ENCODE results near the gene RPS3. TPM values are rescaled to one million over a fixed set of nuclear protein-coding genes. Genes with fewer than 3 reads are reported as not detected.
"Not testable (repeated sequence)": the region's sequence is repeated elsewhere in the genome, so short reads cannot be mapped to it uniquely, and the experiment has no call there.

RPS3 gene
- total RNA-seq, 2 experiments from 2014 or later = 2,828 to 2,853 TPM

GRCh38 chr11:75403037-75403436 lies 3.7 kb downstream of the RPS3 start:
- H3K36me3 Mint-ChIP-seq (ENCODE audit: low read depth) = peaks cover 81% of the 10 kb centered on the region
- peaks cover 63% of the 10 kb centered on the region for H3K4me1 Mint-ChIP-seq
- ChIA-PET POLR2A (interaction anchor here (0.9 to 2.0 kb wide), 2 partner anchors 14 to 27 kb away, joined by 6 read pairs; no protein-coding TSS in a partner anchor), CTCF (interaction anchor here (1.4 kb wide), 1 partner anchor 129 kb away, joined by 3 read pairs; no protein-coding TSS in a partner anchor)
- no peaks in the 10 kb centered on the region for H3K9me3 Mint-ChIP-seq
- H3K27me3 Mint-ChIP-seq = no peaks in the 10 kb centered on the region
- H3K4me3 Mint-ChIP-seq = peak overlapping the region; percentile 96
- peak overlapping the region; percentile 67 for H3K27ac Mint-ChIP-seq
- no peak for DNase-seq

- ChIA-PET CTCF (no interaction called here), POLR2A (interaction anchor here (2.0 kb wide), 1 partner anchor 25 kb away, joined by 6 read pairs; no protein-coding TSS in a partner anchor)
- Mint-ChIP-seq H3K27ac (peak overlapping the region; percentile 37), H3K9me3 (no peaks in the 10 kb centered on the region), H3K4me3 (no peak overlapping the region), H3K4me1 (peaks cover 57% of the 10 kb centered on the region), H3K27me3 (no peaks in the 10 kb centered on the region), H3K36me3 (ENCODE audit: low read depth) (peaks cover 87% of the 10 kb centered on the region)
- no peak for DNase-seq
Measured at GRCh38 chr11:75403983-75404658, 4.8 kb downstream of the RPS3 start.

- Mint-ChIP-seq H3K27me3 (no peaks in the 10 kb centered on the region), H3K4me1 (peaks cover 49% of the 10 kb centered on the region), H3K27ac (no peak overlapping the region), H3K36me3 (ENCODE audit: low read depth) (peaks cover 66% of the 10 kb centered on the region), H3K4me3 (no peak overlapping the region), H3K9me3 (no peaks in the 10 kb centered on the region)
- CTCF ChIA-PET = interaction anchor here (1.2 kb wide), 1 partner anchor 20 kb away, joined by 3 read pairs; no protein-coding TSS in a partner anchor
- POLR2A ChIA-PET = interaction anchor here (1.0 to 2.0 kb wide), 3 partner anchors 8 to 23 kb away, joined by 3 to 7 read pairs (median 3); no protein-coding TSS in a partner anchor
- no peak for DNase-seq
Measured at GRCh38 chr11:75406338-75406777, 7.0 kb downstream of the RPS3 start.

GRCh38 chr11:75408957-75409219 lies 9.6 kb downstream of the RPS3 start:
- DNase-seq = no peak
- Mint-ChIP-seq H3K4me1 (peaks cover 24% of the 10 kb centered on the region), H3K4me3 (no peak overlapping the region), H3K9me3 (no peaks in the 10 kb centered on the region), H3K36me3 (ENCODE audit: low read depth) (peaks cover 50% of the 10 kb centered on the region), H3K27ac (no peak overlapping the region), H3K27me3 (no peaks in the 10 kb centered on the region)
- CTCF ChIA-PET = interaction anchor here (0.6 to 1.9 kb wide), 7 partner anchors 9 to 168 kb away, joined by 3 to 11 read pairs (median 3); partner anchors contain the start of gene RPS3
- POLR2A ChIA-PET = interaction anchor here (0.6 to 1.3 kb wide), 3 partner anchors 9 to 121 kb away, joined by 3 to 7 read pairs (median 4); partner anchors contain the start of gene RPS3

- POLR2A ChIA-PET, CTCF ChIA-PET, H3K27me3 Mint-ChIP-seq, H3K9me3 Mint-ChIP-seq, H3K27ac Mint-ChIP-seq, DNase-seq, H3K4me3 Mint-ChIP-seq: not testable (repeated sequence)
- Mint-ChIP-seq H3K4me1 (peaks cover 16% of the 10 kb centered on the region), H3K36me3 (ENCODE audit: low read depth) (peaks cover 44% of the 10 kb centered on the region)
Measured at GRCh38 chr11:75409971-75410370, 10.7 kb downstream of the RPS3 start.

- CTCF ChIA-PET = interaction anchor here (1.1 to 1.3 kb wide), 2 partner anchors 13 to 165 kb away, joined by 3 read pairs; no protein-coding TSS in a partner anchor
Measured at GRCh38 chr11:75413146-75413545, 13.8 kb downstream of the RPS3 start.

GRCh38 chr11:75413864-75414263 lies 14.5 kb downstream of the RPS3 start:
- Mint-ChIP-seq H3K4me3 (no peak overlapping the region), H3K27me3 (no peaks in the 10 kb centered on the region), H3K36me3 (ENCODE audit: low read depth) (peaks cover 17% of the 10 kb centered on the region), H3K9me3 (no peaks in the 10 kb centered on the region), H3K4me1 (no peaks in the 10 kb centered on the region), H3K27ac (no peak overlapping the region)
- CTCF ChIA-PET = interaction anchor here (1.1 to 1.4 kb wide), 3 partner anchors 14 to 164 kb away, joined by 3 read pairs; no protein-coding TSS in a partner anchor
- DNase-seq = no peak
- POLR2A ChIA-PET = interaction anchor here (1.1 to 2.4 kb wide), 3 partner anchors 8 to 15 kb away, joined by 3 to 11 read pairs (median 7); no protein-coding TSS in a partner anchor

More at GRCh38 chr11:75413146-75413545, 13.8 kb downstream of the RPS3 start:
- not testable (repeated sequence) for DNase-seq, H3K27ac Mint-ChIP-seq, H3K27me3 Mint-ChIP-seq, H3K4me3 Mint-ChIP-seq, H3K4me1 Mint-ChIP-seq, H3K9me3 Mint-ChIP-seq
- H3K36me3 Mint-ChIP-seq (ENCODE audit: low read depth) = peaks cover 22% of the 10 kb centered on the region
- POLR2A ChIA-PET = interaction anchor here (1.1 kb wide), 1 partner anchor 9 kb away, joined by 3 read pairs; no protein-coding TSS in a partner anchor

- Mint-ChIP-seq H3K27me3 (no peaks in the 10 kb centered on the region), H3K36me3 (ENCODE audit: low read depth) (no peaks in the 10 kb centered on the region), H3K27ac (no peak overlapping the region), H3K4me3 (no peak overlapping the region), H3K4me1 (no peaks in the 10 kb centered on the region), H3K9me3 (no peaks in the 10 kb centered on the region)
- POLR2A ChIA-PET = interaction anchor here (1.6 to 1.8 kb wide), 2 partner anchors 9 to 111 kb away, joined by 3 to 4 read pairs; no protein-coding TSS in a partner anchor
- CTCF ChIA-PET = interaction anchor here (1.1 to 1.3 kb wide), 2 partner anchors 12 to 22 kb away, joined by 3 to 4 read pairs; no protein-coding TSS in a partner anchor
- no peak for DNase-seq
Measured at GRCh38 chr11:75420224-75421034, 21.1 kb downstream of the RPS3 start.

GRCh38 chr11:75421035-75421602 lies 21.8 kb downstream of the RPS3 start:
- DNase-seq = no peak
- Mint-ChIP-seq H3K36me3 (ENCODE audit: low read depth) (no peaks in the 10 kb centered on the region), H3K27me3 (no peaks in the 10 kb centered on the region), H3K4me1 (no peaks in the 10 kb centered on the region), H3K9me3 (no peaks in the 10 kb centered on the region), H3K27ac (no peak overlapping the region), H3K4me3 (no peak overlapping the region)
- CTCF ChIA-PET = interaction anchor here (1.1 to 1.3 kb wide), 2 partner anchors 13 to 23 kb away, joined by 3 to 4 read pairs; no protein-coding TSS in a partner anchor
- POLR2A ChIA-PET = interaction anchor here (1.6 to 1.8 kb wide), 2 partner anchors 9 to 111 kb away, joined by 3 to 4 read pairs; no protein-coding TSS in a partner anchor

GRCh38 chr11:75421902-75422247 lies 22.6 kb downstream of the RPS3 start:
- Mint-ChIP-seq H3K27ac (no peak overlapping the region), H3K4me1 (no peaks in the 10 kb centered on the region), H3K9me3 (no peaks in the 10 kb centered on the region), H3K36me3 (ENCODE audit: low read depth) (no peaks in the 10 kb centered on the region), H3K4me3 (no peak overlapping the region), H3K27me3 (no peaks in the 10 kb centered on the region)
- POLR2A ChIA-PET = interaction anchor here (1.1 to 2.4 kb wide), 4 partner anchors 8 to 110 kb away, joined by 3 to 6 read pairs (median 4); no protein-coding TSS in a partner anchor
- CTCF ChIA-PET = no interaction called here
- no peak for DNase-seq

- H3K27ac Mint-ChIP-seq = no peak overlapping the region
- CTCF ChIA-PET = no interaction called here
Measured at GRCh38 chr11:75422248-75423231, 23.2 kb downstream of the RPS3 start.

More at GRCh38 chr11:75422248-75423231, 23.2 kb downstream of the RPS3 start:
- no peaks in the 10 kb centered on the region for H3K4me1 Mint-ChIP-seq
- no peak for DNase-seq
- no peak overlapping the region for H3K4me3 Mint-ChIP-seq
- H3K9me3 Mint-ChIP-seq = no peaks in the 10 kb centered on the region
- POLR2A ChIA-PET = interaction anchor here (1.1 to 2.4 kb wide), 3 partner anchors 9 to 109 kb away, joined by 3 to 6 read pairs (median 3); no protein-coding TSS in a partner anchor
- H3K36me3 Mint-ChIP-seq (ENCODE audit: low read depth) = no peaks in the 10 kb centered on the region
- peaks cover 2% of the 10 kb centered on the region for H3K27me3 Mint-ChIP-seq

All from activated CD4-positive, alpha-beta memory T cell treated with anti-CD3 and anti-CD28 coated beads, Interleukin-2, amount 10 ng/mL, durations not matched to agents 7 days and 5 days (primary cell).